ENCODE results near the gene PACSIN1. TPM values are rescaled to one million over a fixed set of nuclear protein-coding genes. Genes with fewer than 3 reads are reported as not detected.

The PACSIN1 gene
- total and polyA plus RNA-seq, 2 of the 4 experiments (the other 2 are of a cell fraction) = 0.02 TPM; not detected in 1

GRCh38 chr6:34521463-34522285, 55.8 kb downstream of the PACSIN1 start (continued):
- no peak for TF ChIP-seq CTCF (conservative IDR thresholded peaks at IDR 0.05; ENCODE audit: low read depth, low read length)

GRCh38 chr6:34522761-34523160, 56.9 kb downstream of the PACSIN1 start:
- no peak overlapping the region for H4K8ac ChIP-seq (ENCODE audit: low read depth in 2 of 2, low read length in 2 of 2)
- no peak overlapping the region for H4K5ac ChIP-seq (ENCODE audit: low read depth, low read length)
- H3K4me1 ChIP-seq (ENCODE audit: control insufficient read depth, insufficient read depth, low read length) = peaks cover 4% of the 10 kb centered on the region
- no peak overlapping the region for H3K4ac ChIP-seq (ENCODE audit: low read depth, low read length)
- no peak for ATAC-seq (ENCODE audit: low read depth)
- no peak overlapping the region for H3K14ac ChIP-seq (replicated peaks; ENCODE audit: low read depth, low read length)
- H3K9me1 ChIP-seq (ENCODE audit: insufficient read depth, low read length) = peaks cover 3% of the 10 kb centered on the region; the same call in 1 of the 2 replicates
- H3K56ac ChIP-seq (ENCODE audit: extremely low read depth, insufficient read depth, low read length) = no peak overlapping the region
- H2AK9ac ChIP-seq (replicated peaks; ENCODE audit: low read depth, low read length, poor library complexity) = no peak overlapping the region
- no peak overlapping the region for H2BK5ac ChIP-seq (ENCODE audit: low read depth, low read length, poor library complexity, severe bottlenecking)
- H3K9ac ChIP-seq (ENCODE audit: low read depth, low read length) = no peak overlapping the region
- no peak overlapping the region for H2AFZ ChIP-seq (replicated peaks; ENCODE audit: low read length, poor library complexity)
- dilution Hi-C loops (cut with HindIII; ENCODE audit: low sequenced_read_pairs, unreplicated experiment) (no loop called here), intact Hi-C loops (cut with micrococcal nuclease) (no loop called here), in situ Hi-C loops (cut with MboI; ENCODE audit: low sequenced_read_pairs) (no loop called here)
- no peaks in the 10 kb centered on the region for H3K79me1 ChIP-seq (ENCODE audit: low read depth in 1 of 2, low read length in 2 of 2)
- no peak overlapping the region for H2BK15ac ChIP-seq (ENCODE audit: low read depth, low read length)
- H3K18ac ChIP-seq (ENCODE audit: low read depth, low read length) = no peak overlapping the region
- no peaks in the 10 kb centered on the region; the same call in 1 of the 2 replicates for H3K9me3 ChIP-seq (ENCODE audit: control insufficient read depth, insufficient read depth, low read length)
- ChIA-PET POLR2A (ENCODE audit: unreplicated experiment) (no interaction called here), CTCF (no interaction called here)
- H2AK5ac ChIP-seq (ENCODE audit: low read depth, low read length) = no peak overlapping the region
- H3K36me3 ChIP-seq (ENCODE audit: control insufficient read depth, insufficient read depth, low read length) = no peaks in the 10 kb centered on the region
- no peak overlapping the region for H4K91ac ChIP-seq (ENCODE audit: insufficient read depth, low read depth, low read length)
- 83% methylated on average over 7 of the region's 10 CpGs; no CpG with 5 or more reads in 1 of the 2 experiments for WGBS, 2 experiments (ENCODE audit: extremely low coverage in 2 of 2, insufficient read length in 1 of 2)
- H3K27me3 ChIP-seq (ENCODE audit: control insufficient read depth, insufficient read depth, low read length) = peaks cover 21% of the 10 kb centered on the region
- no peak overlapping the region for H3K4me2 ChIP-seq (ENCODE audit: low read depth, low read length)
- H3K23ac ChIP-seq (ENCODE audit: low read depth, low read length) = no peak overlapping the region
- no peak overlapping the region for H2BK20ac ChIP-seq (ENCODE audit: low read depth, low read length)
- no TSS peak for BruUV-seq (replicated peaks)
- no peak overlapping the region for H3K4me3 ChIP-seq (ENCODE audit: insufficient read depth, low read depth, low read length)
- DNase-seq = no peak
- no peak overlapping the region for H3K27ac ChIP-seq (ENCODE audit: insufficient read depth, low read length)
- H2BK120ac ChIP-seq (ENCODE audit: low read depth, low read length) = no peak overlapping the region
- no peaks in the 10 kb centered on the region for H4K20me1 ChIP-seq (ENCODE audit: insufficient read depth, low read length)
- no peak for TF ChIP-seq MXI1 (IDR thresholded peaks at IDR 0.05; ENCODE audit: borderline replicate concordance, low read depth, low read length)
- no peak for TF ChIP-seq MAFK (IDR thresholded peaks at IDR 0.05; ENCODE audit: low read depth, low read length)
- TF ChIP-seq NFE2L2 (IDR thresholded peaks at IDR 0.05; ENCODE audit: low read depth, low read length) = no peak
- TF ChIP-seq MAZ (IDR thresholded peaks at IDR 0.05; ENCODE audit: borderline replicate concordance, low read depth, low read length) = no peak
- TF ChIP-seq ELK1 (IDR thresholded peaks at IDR 0.05; ENCODE audit: borderline replicate concordance, low read depth, low read length) = no peak
- no peak for TF ChIP-seq CHD1 (IDR thresholded peaks at IDR 0.05; ENCODE audit: low read depth, low read length)
- TF ChIP-seq CTCF (conservative IDR thresholded peaks at IDR 0.05; ENCODE audit: low read depth, low read length) = no peak
- no peak for TF ChIP-seq RCOR1 (IDR thresholded peaks at IDR 0.05; ENCODE audit: insufficient replicate concordance, low read length)
- no peak for TF ChIP-seq SMC3 (IDR thresholded peaks at IDR 0.05; ENCODE audit: low read depth, low read length)
- no peak for TF ChIP-seq POLR2A (IDR thresholded peaks at IDR 0.05; ENCODE audit: low read depth, low read length)
